GM23338 (cell line): ENCODE measurements around the gene KIF9. TPM values are rescaled to one million over a fixed set of nuclear protein-coding genes. Genes with fewer than 3 reads are reported as not detected.
A peak's percentile ranks its signal among the peaks of the same experiment; 100 is the strongest.
"Not testable (repeated sequence)": the region's sequence is repeated elsewhere in the genome, so short reads cannot be mapped to it uniquely, and the experiment has no call there.

Experiments used
- ATAC-seq: fragments of 200-7000 bp; cut with Tn5 transposase; 3 replicates; pipeline ENCODE4 v1.9.1; 2020
- DNase-seq: peaks from one replicate; pipeline ENCODE4 v3.0.0-alpha.2; 2015; ENCODE audit warnings: low spot score
- H2AFZ ChIP-seq: fragments of 200-600 bp; sonication (generic); 2 replicates; pipeline ENCODE4 v1.8.0; 2016; ENCODE audit warnings: antibody characterized with exemption, mild to moderate bottlenecking, moderate library complexity
- H3F3A ChIP-seq: fragments of 200-600 bp; sonication (generic); replicated peaks from 2 replicates; pipeline ENCODE4 v1.8.0; 2017; ENCODE audit warnings: antibody characterized with exemption, mixed run types, low read depth
- H3K27ac ChIP-seq: fragments of 200-600 bp; sonication (generic); 2 replicates; pipeline ENCODE4 v1.6.1; 2016; ENCODE audit warnings: low read depth
- H3K27me3 ChIP-seq: fragments of 200-600 bp; sonication (generic); 2 replicates; pipeline ENCODE4 v1.8.0; 2016; ENCODE audit warnings: mild to moderate bottlenecking, mixed run types, moderate library complexity; ENCODE audit not compliant: insufficient read depth
- H3K36me3 ChIP-seq: fragments of 200-600 bp; sonication (generic); 2 replicates; pipeline ENCODE4 v1.8.0; 2016; ENCODE audit warnings: mild to moderate bottlenecking; ENCODE audit not compliant: insufficient read depth
- H3K4me1 ChIP-seq: fragments of 200-600 bp; sonication (generic); 2 replicates; pipeline ENCODE4 v1.8.0; 2016; ENCODE audit warnings: mild to moderate bottlenecking, moderate library complexity; ENCODE audit not compliant: insufficient read depth
- H3K4me2 ChIP-seq: fragments of 200-600 bp; sonication (generic); 2 replicates; pipeline ENCODE4 v1.7.1; 2017; ENCODE audit warnings: mixed run types
- H3K4me3 ChIP-seq: fragments of 200-600 bp; sonication (generic); 2 replicates; pipeline ENCODE4 v1.6.1; 2016; ENCODE audit warnings: mixed run types
- H3K79me2 ChIP-seq: fragments of 200-600 bp; sonication (generic); replicated peaks from 2 replicates; pipeline ENCODE4 v1.8.0; 2017; ENCODE audit warnings: mild to moderate bottlenecking; ENCODE audit not compliant: insufficient read depth
- H3K9me2 ChIP-seq: fragments of 200-600 bp; sonication (generic); 2 replicates; pipeline ENCODE4 v1.8.0; 2017; ENCODE audit not compliant: insufficient read depth
- H4K20me1 ChIP-seq: fragments of 200-600 bp; sonication (generic); replicated peaks from 2 replicates; pipeline ENCODE4 v1.8.0; 2017; ENCODE audit warnings: mild to moderate bottlenecking; ENCODE audit not compliant: insufficient read depth
- H3K27ac Mint-ChIP-seq: 2 replicates; pipeline ENCODE4 v1.8.0; 2020; ENCODE audit warnings: inconsistent platforms, mild to moderate bottlenecking, moderate library complexity, mixed read lengths
- H3K27me3 Mint-ChIP-seq: 3 replicates; pipeline ENCODE4 v1.8.0; 2022; ENCODE audit warnings: low read depth, mild to moderate bottlenecking, moderate library complexity, mixed read lengths, inconsistent platforms; ENCODE audit not compliant: insufficient read depth, poor library complexity
- H3K36me3 Mint-ChIP-seq: 3 replicates; pipeline ENCODE4 v1.8.0; 2021; ENCODE audit warnings: low read depth, mild to moderate bottlenecking, inconsistent platforms, moderate library complexity, mixed read lengths
- H3K4me1 Mint-ChIP-seq: 3 replicates; pipeline ENCODE4 v1.8.0; 2020; ENCODE audit warnings: mild to moderate bottlenecking, inconsistent platforms, mixed read lengths
- H3K4me3 Mint-ChIP-seq: 3 replicates; pipeline ENCODE4 v1.8.0; 2021; ENCODE audit warnings: moderate library complexity, mild to moderate bottlenecking, inconsistent platforms, mixed read lengths
- H3K9me3 Mint-ChIP-seq: 3 replicates; pipeline ENCODE4 v1.8.0; 2020; ENCODE audit warnings: moderate library complexity, mild to moderate bottlenecking, inconsistent platforms, mixed read lengths
- polyA plus RNA-seq: library from polyadenylated mRNA; unstranded; fragments of >200 nt; fragmentation: Nextera tagmentation; extraction: Ambion mirVana; gene quantifications from 2 replicates; pipeline ENCODE4 v1.2.1, GENCODE V29; 2016
- small RNA-seq: library from RNA; depleted of rRNA; stranded (forward); fragments of <200 nt; gene quantifications from one replicate; pipeline ENCODE3, GENCODE V24; 2014; ENCODE audit warnings: low replicate concordance
- total RNA-seq: library from RNA; depleted of rRNA; stranded (reverse); fragments of >200 nt; shearing (Covaris generic); gene quantifications from 2 replicates; pipeline ENCODE4 v1.2.3, GENCODE V29; 2014; rRNA removed

The KIF9 gene
- total and polyA plus RNA-seq, 2 experiments from 2014 or later: 12.6 to 14.0 TPM

DNA sequence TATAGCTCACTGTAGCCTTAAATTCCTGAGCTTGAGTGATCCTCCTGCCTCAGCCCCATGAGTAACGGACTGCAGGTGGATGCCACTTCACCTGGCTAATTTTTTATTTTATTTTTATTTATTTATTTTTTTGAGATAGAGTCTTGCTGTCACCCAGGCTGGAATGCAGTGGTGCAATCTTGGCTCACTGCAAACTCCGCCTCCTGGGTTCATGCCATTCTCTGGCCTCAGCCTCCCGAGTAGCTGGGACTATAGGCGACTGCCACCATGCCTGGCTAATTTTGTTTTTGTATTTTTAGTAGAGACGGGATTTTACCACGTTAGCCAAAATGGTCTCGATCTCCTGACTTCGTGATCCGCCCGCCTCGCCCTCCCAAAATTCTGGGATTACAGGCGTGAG lies 102.6 kb downstream of the KIF9 start:
- H3K9me2 ChIP-seq, H3K4me1 ChIP-seq, H3K27ac Mint-ChIP-seq, H3K36me3 ChIP-seq, ATAC-seq, H3K27me3 Mint-ChIP-seq, H3K4me3 ChIP-seq, H3K27ac ChIP-seq, DNase-seq, H3K4me1 Mint-ChIP-seq, H3K9me3 Mint-ChIP-seq, H2AFZ ChIP-seq, H3K4me3 Mint-ChIP-seq, H3K27me3 ChIP-seq, H3K4me2 ChIP-seq, H3K79me2 ChIP-seq, H4K20me1 ChIP-seq, H3F3A ChIP-seq: not testable (repeated sequence)
- H3K36me3 Mint-ChIP-seq: peaks cover 18% of the 10 kb centered on the region; the same call in 2 of the 3 replicates

Small RNAs within 50 kb of the gene (small RNA-seq; reads per million reads assigned to genes)
- 0.45 reads per million, percentile 30 among the genes with 10 or more reads in this experiment for gene SNORD13P3

Other genes with a start within 250 kb of the KIF9 start
- gene SETD2, start 118.7 kb downstream of the KIF9 start, total RNA-seq: 37.6 and 45.2 TPM in 2 replicates
- gene SETD2, start 118.7 kb downstream of the KIF9 start, polyA plus RNA-seq: 14.0 and 16.7 TPM in 2 replicates
- gene KLHL18, start 145 bp upstream of the KIF9 start, total RNA-seq: 16.8 and 18.1 TPM in 2 replicates
- 11.3 and 13.9 TPM in 2 replicates for gene KLHL18, start 145 bp upstream of the KIF9 start, polyA plus RNA-seq
- gene PTPN23, start 98.2 kb upstream of the KIF9 start, total RNA-seq: 33.9 and 48.8 TPM in 2 replicates
- 14.3 and 16.1 TPM in 2 replicates for gene PTPN23, start 98.2 kb upstream of the KIF9 start, polyA plus RNA-seq
- 122 and 141 TPM in 2 replicates for gene SCAP, start 193.1 kb upstream of the KIF9 start, total RNA-seq
- gene SCAP, start 193.1 kb upstream of the KIF9 start, polyA plus RNA-seq: 30.7 and 35.5 TPM in 2 replicates
- gene ELP6, start 230.9 kb upstream of the KIF9 start, total RNA-seq: 33.7 and 40.5 TPM in 2 replicates
- 41.6 and 42.8 TPM in 2 replicates for gene ELP6, start 230.9 kb upstream of the KIF9 start, polyA plus RNA-seq